SU-DHL-6 (cell line): ENCODE data around the gene TRIM13.

Experiments
- H2AFZ ChIP-seq: fragments of 200-600 bp; sonication (generic); 2 replicates; pipeline ENCODE4 v1.6.1; 2014; ENCODE audit warnings: low read depth, mild to moderate bottlenecking, moderate library complexity, mixed read lengths, antibody characterized with exemption, low read length; ENCODE audit not compliant: severe bottlenecking
- H3F3A ChIP-seq: fragments of 200-600 bp; shearing (Covaris generic); 2 replicates; pipeline ENCODE4 v1.6.0; 2016; ENCODE audit warnings: antibody characterized with exemption, mild to moderate bottlenecking; ENCODE audit not compliant: insufficient read depth
- H3K27ac ChIP-seq: fragments of 200-600 bp; sonication (generic); 2 replicates; pipeline ENCODE4 v1.5.1; 2016; ENCODE audit warnings: low read depth, mild to moderate bottlenecking, low read length, moderate library complexity, mixed read lengths
- H3K27me3 ChIP-seq: fragments of 200-600 bp; sonication (generic), shearing (Covaris generic); 2 replicates; pipeline ENCODE4 v1.6.0; 2014; ENCODE audit warnings: mild to moderate bottlenecking, low read length
- H3K36me3 ChIP-seq: fragments of 200-600 bp; sonication (generic); 2 replicates; pipeline ENCODE4 v1.6.1; 2014; ENCODE audit warnings: mild to moderate bottlenecking, low read length, mixed read lengths
- H3K4me2 ChIP-seq: fragments of 300-600, 200-600 bp; shearing (Covaris generic), sonication (generic); 2 replicates; pipeline ENCODE4 v1.6.0; 2014; ENCODE audit warnings: low read length, low read depth, mild to moderate bottlenecking; ENCODE audit not compliant: poor library complexity, severe bottlenecking
- H3K4me3 ChIP-seq: fragments of 200-600 bp; sonication (generic); 2 replicates; pipeline ENCODE4 v1.5.1; 2014; ENCODE audit warnings: antibody characterized with exemption, low read length, mild to moderate bottlenecking, mixed read lengths; ENCODE audit not compliant: insufficient read depth, poor library complexity, severe bottlenecking
- H3K79me2 ChIP-seq: fragments of 200-600 bp; sonication (generic); 2 replicates; pipeline ENCODE4 v1.6.1; 2014; ENCODE audit warnings: mild to moderate bottlenecking, low read length, moderate library complexity; ENCODE audit not compliant: insufficient read depth
- H3K9ac ChIP-seq: fragments of 200-600 bp; sonication (generic); 2 replicates; pipeline ENCODE4 v1.7.0; 2014; ENCODE audit warnings: mild to moderate bottlenecking, low read length
- H3K9me2 ChIP-seq: fragments of 200-600 bp; sonication (generic); replicated peaks from 2 replicates; pipeline ENCODE4 v1.6.1; 2014; ENCODE audit warnings: low read length; ENCODE audit not compliant: insufficient read depth
- H3K9me3 ChIP-seq: fragments of 200-600 bp; sonication (generic); 2 replicates; pipeline ENCODE4 v1.6.1; 2014; ENCODE audit warnings: low read length, mixed read lengths; ENCODE audit not compliant: insufficient read depth
- H4K20me1 ChIP-seq: fragments of 200-600 bp; sonication (generic); 2 replicates; pipeline ENCODE4 v1.6.1; 2014; ENCODE audit warnings: low read depth, mild to moderate bottlenecking, antibody characterized with exemption, low read length, moderate library complexity, mixed read lengths
- CTCF ChIP-seq: fragments of 200-600 bp; sonication (generic); IDR thresholded peaks from one replicate; pipeline ENCODE4 v1.5.1; 2017; ENCODE audit warnings: antibody characterized with exemption, mild to moderate bottlenecking, low read length, moderate library complexity; ENCODE audit not compliant: insufficient read depth, poor library complexity, severe bottlenecking
- EZH2phosphoT487 ChIP-seq: fragments of 200-600 bp; sonication (generic), shearing (Covaris generic); conservative IDR thresholded peaks from 2 replicates; pipeline ENCODE4 v1.6.1; 2018; ENCODE audit warnings: mild to moderate bottlenecking, antibody characterized with exemption, low read length, moderate library complexity, mixed read lengths

TRIM13 gene

GRCh38 chr13:50012396-50013169, 15.7 kb downstream of the TRIM13 start:
- Histone ChIP-seq H3K79me2 (peaks cover 47% of the 10 kb centered on the region), H3K9ac (no peak overlapping the region), H3K9me3 (no peaks in the 10 kb centered on the region), H3F3A (peaks cover 23% of the 10 kb centered on the region), H4K20me1 (no peaks in the 10 kb centered on the region; the same call in 1 of the 2 replicates), H3K4me3 (no peak overlapping the region), H3K4me2 (no peak overlapping the region), H3K27ac (no peak overlapping the region), H3K36me3 (peaks cover 11% of the 10 kb centered on the region; the same call in 1 of the 2 replicates), H2AFZ (no peak overlapping the region), H3K27me3 (no peaks in the 10 kb centered on the region), H3K9me2 (no peaks in the 10 kb centered on the region)
- TF ChIP-seq CTCF = no peak
- TF ChIP-seq EZH2phosphoT487 = no peak

DNA sequence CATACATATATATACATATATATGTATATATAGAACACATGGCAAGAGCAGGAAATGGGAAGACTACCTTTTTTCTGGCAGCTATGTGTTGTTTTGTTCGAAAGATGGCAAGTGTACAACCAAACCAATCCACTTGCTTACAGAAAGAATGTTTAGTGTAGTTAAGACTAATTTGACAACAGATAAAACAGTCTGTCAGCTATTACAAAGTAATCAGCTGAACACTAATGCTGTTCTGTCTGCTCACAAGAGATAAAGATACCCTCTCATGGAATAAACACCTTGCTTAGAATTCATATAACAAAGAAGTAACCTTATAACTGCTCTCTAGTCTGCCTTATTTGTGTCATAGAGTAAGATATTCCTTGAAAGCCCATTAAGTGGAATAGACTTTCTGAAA, 17.5 kb downstream of the TRIM13 start:
- Histone ChIP-seq H3K79me2 (peaks cover 30% of the 10 kb centered on the region), H3K27ac (no peak overlapping the region), H4K20me1 (no peaks in the 10 kb centered on the region; the same call in 1 of the 2 replicates), H3K4me3 (no peak overlapping the region), H3K36me3 (peaks cover 11% of the 10 kb centered on the region; the same call in 1 of the 2 replicates), H3K9me3 (no peaks in the 10 kb centered on the region), H3K4me2 (no peak overlapping the region), H3K27me3 (no peaks in the 10 kb centered on the region), H2AFZ (no peak overlapping the region), H3K9ac (no peak overlapping the region), H3K9me2 (no peaks in the 10 kb centered on the region), H3F3A (peaks cover 31% of the 10 kb centered on the region)
- no peak for TF ChIP-seq CTCF
- TF ChIP-seq EZH2phosphoT487 = no peak

DNA sequence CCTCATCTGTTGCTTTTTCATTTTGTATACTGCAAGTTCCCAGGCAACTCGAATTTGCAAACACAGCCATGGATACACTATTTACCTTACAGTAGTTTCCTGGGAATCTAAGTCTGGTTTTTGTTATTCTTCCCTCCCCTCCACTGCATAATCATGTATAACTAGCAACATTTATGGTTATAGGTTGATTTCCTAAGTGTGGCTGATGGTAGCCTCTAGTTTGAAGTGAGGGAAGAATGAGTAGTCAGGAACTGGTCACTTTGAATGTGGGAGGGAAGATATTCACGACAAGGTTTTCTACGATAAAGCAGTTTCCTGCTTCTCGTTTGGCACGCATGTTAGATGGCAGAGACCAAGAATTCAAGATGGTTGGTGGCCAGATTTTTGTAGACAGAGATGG, 18.4 kb downstream of the TRIM13 start, which contains the start of gene KCNRG:
TSS of gene KCNRG (plus strand) at position 187 of the 400 bp plus-strand sequence. CDS start at position 237, 50 bp downstream.
- H3K27me3 ChIP-seq = no peaks in the 10 kb centered on the region
- H3K36me3 ChIP-seq = peaks cover 15% of the 10 kb centered on the region; the same call in 1 of the 2 replicates
- H3K4me3 ChIP-seq = no peak within 1 kb of the TSS
- H2AFZ ChIP-seq = no peak within 1 kb of the TSS
- TF ChIP-seq EZH2phosphoT487 (no peak), CTCF (no peak)
- no peaks in the 10 kb centered on the region; the same call in 1 of the 2 replicates for H4K20me1 ChIP-seq
- H3K4me2 ChIP-seq = no peak within 1 kb of the TSS
- H3F3A ChIP-seq = peaks cover 31% of the 10 kb centered on the region
- H3K9me2 ChIP-seq = no peaks in the 10 kb centered on the region
- peaks cover 23% of the 10 kb centered on the region for H3K79me2 ChIP-seq
- H3K27ac ChIP-seq = no peak within 1 kb of the TSS
- H3K9me3 ChIP-seq = no peaks in the 10 kb centered on the region
- no peak within 1 kb of the TSS for H3K9ac ChIP-seq
